Stimulated activated CD8-positive, alpha-beta memory T cell treated with anti-CD3 and anti-CD28 coated beads, Interleukin-2, amount 100 ng/mL, for 48 hours (primary cell): ENCODE data around the gene KCNJ15.

ENCODE experiments used
- DNase-seq, 2 donors: peaks; one replicate each; pipeline ENCODE4 v3.0.0-alpha.2; 2020; ENCODE audit warnings: low read depth in 2 of 2

KCNJ15 gene

DNA sequence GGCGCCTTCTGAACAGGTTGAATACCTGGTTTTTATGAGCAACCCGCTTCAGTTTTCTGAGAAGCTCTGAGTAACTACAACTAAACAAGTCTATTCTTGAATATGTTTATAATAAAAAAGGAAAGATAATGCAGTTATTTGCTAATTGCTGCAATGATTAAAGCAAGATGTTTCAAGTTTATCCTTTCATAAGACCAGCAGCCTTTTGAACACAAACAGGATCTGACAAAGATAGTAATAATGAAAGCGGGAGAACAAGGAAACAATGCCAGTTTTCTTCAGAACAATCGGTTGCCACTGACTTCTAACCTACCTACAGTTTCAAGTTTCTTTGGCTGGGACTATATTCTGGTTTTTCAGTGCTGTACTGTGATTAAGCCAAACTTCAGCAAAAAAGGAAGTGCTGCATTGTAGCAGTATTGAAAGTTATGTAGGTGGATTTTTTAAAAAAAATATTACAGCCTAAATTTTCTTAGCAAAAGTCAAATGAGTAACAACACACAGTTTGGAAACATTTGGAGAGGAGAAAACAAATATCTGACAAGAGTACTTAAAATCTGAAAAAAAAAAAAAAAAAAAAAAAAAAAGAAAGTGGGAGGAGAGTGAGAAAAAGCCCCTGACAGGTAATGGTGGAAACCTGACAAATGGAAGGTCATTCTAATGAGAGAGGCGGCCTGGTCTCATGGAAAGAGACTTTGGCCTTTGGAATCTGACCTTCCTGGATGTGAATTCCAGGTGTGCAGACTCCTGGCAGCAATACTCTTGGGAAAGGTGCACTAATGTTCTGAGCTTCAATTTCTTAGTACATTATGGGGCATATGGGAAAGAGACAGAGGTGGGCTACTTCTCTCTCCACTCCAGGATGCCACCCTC, 11.4 kb downstream of the KCNJ15 start:
- DNase-seq = no peak

DNA sequence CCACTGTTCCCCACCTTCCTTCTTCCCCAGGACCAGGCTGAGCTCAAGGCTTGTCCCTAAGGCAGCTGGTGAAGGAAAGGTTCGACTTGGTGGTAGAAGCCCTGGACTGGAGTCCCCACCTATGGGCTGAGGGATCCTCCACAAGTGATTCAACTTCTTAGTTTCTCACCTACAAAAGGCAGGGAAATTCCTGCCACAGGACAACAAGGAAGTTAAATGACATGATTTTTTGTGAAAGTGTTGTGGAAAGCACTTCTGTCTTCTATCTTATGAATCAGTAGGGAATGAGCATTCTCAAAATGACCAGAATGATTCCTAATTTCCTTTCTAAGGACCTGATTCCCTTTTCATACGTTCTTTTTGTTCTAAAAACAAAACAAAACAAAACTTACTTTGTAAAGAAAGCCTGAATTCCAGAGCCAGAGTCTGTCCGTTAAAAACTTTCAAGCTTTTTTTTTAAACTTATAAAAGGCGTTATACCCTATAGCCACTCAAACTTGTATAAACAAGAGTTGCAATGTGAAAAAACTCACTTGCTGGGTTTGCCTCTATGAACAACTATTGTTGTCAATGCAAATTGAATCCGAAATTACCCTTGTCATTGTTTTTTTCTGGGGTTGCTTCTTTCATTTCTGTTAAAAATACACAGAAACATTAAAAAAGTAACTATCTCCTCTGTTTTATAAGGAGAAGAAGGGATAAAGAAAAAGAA, 12.2 kb downstream of the KCNJ15 start:
- no peak for DNase-seq

DNA sequence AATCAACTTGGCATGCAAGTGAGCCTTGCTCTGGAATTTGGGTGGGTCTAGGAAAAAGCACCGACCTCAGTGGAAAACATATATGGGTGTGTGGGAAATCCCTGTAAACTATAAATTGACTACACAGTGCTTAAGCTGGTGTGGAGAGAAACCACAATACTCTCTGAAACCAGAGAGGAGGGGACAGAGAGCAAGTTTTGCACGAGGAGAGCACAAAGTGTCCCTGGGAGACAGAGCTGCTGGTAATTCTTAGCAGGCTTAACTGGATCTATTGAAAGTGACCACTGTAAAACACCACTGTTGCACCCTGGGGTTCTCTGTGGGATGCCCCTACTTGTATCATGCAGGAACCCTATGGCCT, 12.8 kb downstream of the KCNJ15 start:
- no peak for DNase-seq

DNA sequence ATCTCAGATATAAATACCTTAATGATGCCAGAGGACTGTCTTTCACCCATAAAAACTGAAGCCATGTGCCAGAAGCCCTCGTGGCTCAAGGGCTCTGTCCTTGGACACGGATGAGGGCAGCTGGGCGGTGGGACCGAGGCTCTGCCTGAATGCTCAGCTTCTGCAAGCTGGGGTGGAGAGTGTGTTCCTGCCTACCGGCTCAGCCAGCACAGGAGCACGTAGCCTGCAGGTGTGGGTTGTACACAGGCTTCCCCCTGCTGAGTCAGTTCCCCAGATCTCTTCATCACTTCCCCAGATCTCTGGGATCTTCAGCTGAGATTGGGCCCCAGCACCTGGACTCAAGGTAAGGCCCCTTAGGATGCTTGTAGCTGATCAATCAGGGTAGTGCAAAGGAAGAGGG, 15.4 kb downstream of the KCNJ15 start:
- no peak for DNase-seq

DNA sequence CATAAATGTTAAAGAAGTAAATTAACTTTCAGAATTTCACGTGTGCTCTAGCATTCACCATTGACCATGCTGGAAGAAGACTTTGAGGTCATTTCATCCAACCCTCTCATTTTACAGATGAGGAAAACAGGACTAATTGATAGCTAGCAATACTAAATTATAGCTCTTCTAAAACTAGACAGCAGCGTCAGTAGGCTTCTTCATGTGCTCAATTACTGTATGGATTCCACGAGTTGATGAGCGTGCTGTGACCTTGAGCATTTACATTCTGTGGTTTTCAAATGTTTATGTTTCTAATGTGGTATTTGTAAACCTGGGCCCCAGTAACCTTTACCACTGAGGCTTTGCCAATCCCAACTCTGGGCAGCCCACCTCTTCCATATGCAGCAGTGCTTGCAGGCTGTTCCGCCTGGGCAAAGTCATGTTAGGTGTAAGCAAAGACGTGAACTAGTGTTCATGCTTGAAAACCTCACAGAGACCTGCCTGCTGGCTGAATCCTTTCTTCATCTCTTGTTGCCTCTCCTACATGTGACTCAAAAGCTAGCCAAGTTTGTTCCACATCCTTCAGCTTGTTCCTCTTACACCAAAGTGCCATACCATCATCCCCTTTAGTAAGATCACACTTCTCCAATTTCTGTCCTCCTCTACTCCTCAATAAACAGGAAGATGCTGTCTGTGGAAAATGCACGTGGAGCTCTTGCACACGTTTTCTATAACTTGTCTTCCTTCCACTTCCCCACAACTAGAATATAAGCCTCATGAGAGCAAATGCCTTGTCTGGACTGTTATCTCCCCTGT, 17.2 kb downstream of the KCNJ15 start:
- no peak for DNase-seq

DNA sequence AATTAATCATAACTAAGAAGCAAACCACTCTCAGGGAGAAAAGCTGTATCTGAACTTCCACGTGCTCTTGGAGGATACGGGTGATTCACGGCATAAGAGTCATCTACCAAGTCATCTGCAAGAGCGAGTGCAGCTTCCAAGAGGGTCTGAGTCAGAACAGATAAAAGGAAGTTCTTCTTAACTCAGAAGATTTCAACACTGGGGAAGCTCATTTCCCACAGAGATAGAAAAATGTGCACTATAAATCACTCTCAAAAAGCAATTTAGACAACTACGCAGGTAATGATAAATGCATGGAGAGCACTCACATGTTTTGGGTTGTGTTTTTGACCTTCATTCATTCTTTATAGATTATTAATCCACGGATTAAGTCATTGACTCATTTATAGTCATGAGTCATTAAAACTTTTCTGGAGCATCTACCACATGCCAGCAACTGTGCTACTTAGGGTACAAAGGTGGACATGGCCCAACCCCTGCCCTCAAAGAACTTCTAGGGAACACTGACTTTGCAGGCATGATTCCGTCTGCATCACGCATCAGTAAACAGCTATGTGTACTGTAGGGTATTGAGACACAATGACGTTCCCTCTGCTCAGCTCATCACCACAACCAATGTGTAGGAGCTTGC, 20.8 kb downstream of the KCNJ15 start:
- DNase-seq = no peak

DNA sequence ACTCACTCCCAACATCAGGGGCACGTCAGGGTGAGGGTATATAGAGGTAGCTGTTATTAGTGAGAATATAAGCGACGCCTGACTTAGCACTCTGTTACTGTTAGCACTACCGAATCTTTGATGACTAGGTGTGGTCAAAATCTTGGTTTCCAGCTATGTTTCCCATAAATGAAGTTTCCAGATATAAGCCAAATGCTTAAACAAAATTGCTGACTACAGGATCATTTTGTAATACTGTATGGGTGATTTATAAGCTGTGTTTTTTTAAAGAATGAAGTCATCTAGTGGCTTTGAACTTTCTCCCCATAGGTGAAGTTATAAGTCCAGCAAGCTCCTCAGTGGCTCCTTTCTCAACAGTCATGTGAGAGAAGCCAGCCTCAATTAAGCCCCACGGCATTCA, 23.7 kb downstream of the KCNJ15 start:
- DNase-seq = no peak

DNA sequence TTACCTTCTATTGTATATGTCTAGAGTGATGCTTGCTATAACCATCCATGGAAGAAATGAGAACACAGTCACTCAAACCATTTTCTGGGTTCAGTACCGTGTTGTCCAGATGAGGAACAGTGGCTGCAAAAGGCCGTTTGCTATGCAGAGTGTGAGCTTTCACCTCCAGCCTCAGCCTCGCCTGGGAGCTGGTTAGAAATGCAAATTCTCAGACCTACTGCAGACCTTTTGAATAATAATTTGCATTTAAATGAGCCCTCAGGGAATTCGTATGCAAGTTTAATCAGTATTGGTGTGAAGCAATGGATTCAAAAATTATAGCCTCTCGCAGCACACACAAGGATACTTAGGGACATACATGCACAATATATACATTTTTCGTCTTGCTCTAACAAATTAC, 24.1 kb downstream of the KCNJ15 start:
- DNase-seq = no peak

DNA sequence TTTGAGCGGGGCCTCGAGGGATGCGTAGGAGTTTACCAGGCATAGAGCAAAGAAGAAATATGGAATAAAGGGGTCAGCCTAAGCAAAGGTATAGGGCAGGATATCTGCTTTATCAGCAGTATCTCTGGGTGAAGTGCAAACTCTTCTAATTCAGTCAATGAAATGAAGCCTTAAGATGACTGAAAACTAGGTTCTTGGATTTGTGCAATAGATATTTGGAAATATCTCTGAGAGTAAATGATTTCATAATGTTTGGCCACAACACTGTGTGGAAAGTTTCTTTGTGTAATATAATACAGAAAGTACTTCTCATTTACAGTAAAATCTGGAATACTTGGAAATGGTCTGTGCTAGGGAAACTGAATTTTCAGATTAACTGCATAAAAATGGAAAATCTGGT, 26.1 kb downstream of the KCNJ15 start:
- DNase-seq = no peak

DNA sequence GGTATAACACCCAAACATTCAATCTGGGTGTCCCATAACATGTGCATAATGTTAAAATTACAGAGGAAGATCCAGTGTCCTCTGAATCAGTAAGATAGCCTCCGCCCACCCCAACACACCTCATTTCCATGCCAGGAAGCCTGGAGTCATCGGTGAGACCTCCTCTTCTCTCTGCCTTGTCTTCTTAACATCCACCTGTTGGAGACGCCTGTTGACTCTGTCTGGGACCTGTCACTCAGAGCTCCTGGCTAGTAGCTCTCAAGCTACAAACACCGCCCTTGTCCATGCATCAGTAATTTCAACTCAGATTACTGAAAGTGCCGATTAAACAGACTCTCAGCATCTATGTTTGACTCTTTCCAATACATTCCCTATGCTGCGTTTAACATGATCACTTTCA, 27.4 kb downstream of the KCNJ15 start:
- DNase-seq = no peak

DNA sequence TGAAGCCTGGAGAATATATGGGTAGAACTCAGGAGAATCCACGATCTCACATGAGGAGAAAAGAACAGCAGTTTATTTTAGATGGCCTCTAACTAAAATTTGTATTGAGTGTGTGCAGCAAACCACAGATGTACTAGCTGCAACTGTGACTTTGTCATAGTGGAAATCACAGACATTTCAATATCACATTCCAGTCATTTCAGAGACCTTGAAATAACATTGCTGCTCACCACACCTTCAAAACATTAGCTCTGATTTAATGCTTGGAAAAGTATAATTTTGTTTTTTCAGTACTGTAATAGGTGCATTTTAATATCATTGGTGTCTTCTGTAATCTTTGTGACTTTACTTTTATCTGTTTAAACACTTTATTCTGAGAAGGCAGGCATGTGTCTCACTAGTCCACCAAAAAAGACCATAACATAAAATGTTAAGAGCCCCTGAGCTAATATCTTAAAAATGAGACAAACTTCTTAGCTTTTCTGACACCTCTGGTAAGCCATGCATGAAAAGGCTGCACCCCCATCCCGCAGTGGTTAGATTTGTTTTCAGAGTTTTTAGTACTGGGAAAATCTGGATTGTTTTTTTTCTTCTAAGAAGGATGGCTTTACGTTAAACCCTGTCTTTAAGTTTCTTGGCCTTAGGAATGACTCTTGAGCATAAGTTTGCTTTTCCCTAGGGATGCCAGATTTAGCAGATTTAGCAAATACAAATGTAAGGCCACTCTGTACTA, 30.1 kb downstream of the KCNJ15 start:
- DNase-seq = no peak

DNA sequence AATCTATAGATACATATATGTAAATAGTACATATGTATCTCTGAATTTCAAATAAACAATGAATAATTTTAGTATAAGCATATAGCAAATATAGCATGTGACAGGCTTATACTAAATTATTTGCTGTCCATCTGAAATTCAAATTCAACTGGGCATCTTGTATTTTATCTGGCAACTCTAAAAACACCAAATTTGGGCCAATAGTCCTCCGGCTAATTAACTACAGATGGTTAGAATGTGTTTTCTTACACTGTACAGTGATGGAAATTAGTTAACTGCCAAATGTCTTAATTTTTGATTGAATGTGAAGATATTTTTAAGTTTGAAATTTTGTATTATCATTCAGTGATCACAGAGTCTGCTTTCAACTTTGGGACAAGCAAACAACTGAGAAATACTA, 30.7 kb downstream of the KCNJ15 start:
- DNase-seq = no peak

DNA sequence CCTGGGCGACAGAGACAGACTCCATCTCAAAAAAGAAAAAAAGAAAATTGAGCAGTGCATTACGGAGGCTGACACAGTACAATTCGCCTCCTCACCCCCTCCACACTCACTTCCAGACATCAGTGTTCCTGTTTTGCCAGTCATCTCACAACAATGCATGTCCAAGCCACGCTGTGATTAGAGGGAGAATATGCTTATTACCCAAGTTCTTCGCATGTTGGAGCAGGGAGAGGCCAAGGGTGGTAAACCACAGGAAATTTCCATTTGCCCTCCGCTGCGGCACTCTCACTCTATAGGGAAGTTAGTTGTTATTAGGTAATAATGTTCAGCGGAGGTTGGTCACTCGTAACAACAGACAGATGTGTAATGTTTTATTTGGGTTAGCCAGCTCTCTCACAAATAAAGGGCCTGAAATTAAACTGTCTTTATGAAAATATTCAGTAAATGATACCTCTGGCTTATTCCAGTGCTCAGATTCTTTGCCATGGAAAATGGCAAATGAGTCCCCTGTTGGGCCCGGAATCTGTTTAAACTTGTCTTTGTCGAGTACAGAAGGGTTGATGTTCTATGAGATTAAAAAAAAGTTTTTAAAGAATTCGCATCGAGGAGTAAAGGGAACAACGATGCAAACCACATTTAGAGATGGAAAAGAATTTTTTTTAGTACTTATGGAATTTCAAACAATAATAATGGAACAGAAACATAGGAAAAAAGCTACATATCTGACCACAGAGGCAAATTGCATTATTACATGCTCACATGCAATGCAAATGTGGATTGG, 33.1 kb downstream of the KCNJ15 start:
- no peak for DNase-seq

DNA sequence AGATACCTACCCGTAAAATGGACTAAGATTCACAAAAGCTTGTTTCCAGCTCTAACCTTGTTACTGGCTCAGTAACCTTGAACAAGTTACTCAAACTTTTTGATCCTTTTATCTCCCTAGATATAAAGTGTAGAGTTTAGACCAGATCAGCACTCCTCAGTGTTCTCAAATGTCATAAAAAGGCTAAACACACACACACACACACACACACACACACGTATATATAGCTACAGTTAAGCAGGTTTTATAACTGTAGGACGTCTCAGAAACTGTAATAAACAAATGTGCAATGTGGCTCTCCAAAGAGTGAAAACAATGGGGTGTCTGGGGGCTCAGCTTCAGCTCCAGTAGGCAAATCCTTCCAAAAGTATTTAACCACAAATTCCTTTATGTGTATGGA, 34.0 kb downstream of the KCNJ15 start:
- no peak for DNase-seq

DNA sequence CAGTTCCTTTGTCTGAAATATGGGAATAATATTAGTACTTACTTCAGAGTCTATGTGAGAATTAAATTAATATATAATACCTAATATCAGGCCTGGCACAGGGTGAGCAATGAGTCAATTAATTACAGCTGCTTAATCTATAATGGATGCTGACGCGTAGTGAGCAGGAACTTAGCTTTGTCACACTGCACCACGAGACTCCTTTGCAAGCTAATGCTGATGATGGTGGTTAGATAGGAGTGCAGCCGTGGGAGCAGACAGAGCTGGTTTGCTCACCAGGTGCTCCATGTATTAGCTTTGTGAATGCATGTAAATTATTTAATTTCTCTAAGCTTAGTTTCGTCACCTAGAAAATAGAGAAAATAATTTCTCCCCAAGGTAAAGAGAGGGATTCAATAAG, 35.1 kb downstream of the KCNJ15 start:
- no peak for DNase-seq

DNA sequence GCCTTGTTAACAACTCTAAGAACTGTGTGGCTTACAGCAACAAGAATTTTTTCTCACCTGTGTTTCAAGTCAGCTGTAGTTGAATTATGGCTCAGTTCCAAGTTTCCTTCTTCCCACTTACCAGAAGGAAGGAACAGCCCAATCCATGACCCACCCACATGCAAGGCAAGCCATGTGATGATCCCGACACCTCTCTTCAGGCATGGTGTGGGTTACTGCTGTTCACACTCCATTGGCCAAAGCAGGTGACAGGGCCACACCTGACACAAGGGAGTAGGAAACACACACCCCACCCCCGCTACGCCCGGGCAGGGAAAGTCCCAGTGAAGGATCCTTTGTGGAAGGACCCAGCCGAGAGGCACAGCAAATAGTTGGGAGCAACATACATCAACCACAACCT, 36.3 kb downstream of the KCNJ15 start:
- DNase-seq = no peak

DNA sequence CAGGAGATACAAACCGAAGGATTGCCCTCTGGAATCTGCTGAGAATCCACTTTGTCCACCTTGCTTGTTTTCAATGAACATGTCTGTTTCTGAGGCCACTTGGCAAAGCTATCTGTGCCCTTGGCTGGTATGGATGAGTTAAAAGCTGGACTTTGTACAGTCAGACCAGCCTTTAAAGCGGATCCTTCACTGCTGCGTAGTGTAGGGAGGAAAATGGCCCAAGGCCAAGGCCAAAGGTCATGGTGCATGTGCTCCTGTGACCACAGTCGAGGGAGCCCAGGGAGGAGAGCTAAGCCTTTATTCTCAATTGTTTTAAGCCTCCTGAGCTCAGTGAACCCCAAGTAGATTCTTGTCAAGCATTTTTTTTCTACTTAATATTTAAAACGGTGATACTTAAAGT, 37.0 kb downstream of the KCNJ15 start:
- no peak for DNase-seq

DNA sequence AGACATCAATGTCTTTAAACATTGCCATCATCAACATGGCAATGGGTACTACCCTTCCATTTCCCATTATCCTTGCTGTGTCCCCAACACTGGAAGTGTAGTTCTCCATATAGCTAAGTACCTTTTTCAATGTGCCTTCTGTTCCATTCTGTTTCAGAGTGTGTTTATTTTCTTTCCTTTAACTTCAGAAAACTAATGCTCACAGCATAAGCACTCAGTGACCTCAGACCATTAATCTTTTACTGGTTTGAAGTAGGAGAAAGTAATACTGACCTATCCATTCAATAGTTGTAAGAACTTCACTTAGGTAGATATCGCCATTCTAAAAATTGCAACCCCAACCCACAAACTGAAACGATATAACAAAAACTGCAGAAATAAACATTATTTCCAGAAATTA, 37.8 kb downstream of the KCNJ15 start:
- no peak for DNase-seq

DNA sequence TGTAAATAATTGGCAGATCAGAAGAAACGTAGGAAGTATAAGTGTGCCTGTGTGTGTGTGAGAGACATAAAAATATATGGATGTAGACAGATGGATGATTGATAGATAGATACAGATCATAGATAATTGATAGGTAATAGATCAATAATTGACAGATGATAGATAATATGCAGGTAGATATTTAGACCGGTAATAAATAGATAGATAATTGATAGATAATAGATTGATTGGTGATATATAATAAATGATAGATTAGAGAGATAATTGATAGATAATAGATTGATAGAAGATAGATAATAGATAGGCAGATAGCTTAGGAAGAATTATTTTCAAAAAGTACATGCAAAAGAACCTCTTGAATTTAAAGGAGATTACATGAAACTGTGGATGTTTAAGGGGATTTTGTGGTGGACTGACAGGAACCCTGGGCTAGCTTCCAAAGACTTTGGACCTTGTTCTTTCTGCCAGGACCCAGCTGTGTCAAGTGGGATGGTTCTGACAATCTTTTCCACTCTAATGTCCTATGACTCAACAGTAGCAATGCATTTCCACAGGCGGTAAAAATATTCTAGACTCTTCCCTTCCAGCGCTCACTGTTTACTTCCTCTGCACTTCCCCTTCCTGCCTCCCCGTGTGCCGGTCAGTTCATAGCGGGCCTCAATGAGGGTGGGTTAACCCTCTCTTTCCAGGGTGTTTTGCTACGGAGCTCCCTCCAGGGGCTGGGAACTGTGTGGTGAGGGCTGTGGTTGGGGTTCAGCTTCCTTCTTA, 39.4 kb downstream of the KCNJ15 start:
- DNase-seq = no peak

DNA sequence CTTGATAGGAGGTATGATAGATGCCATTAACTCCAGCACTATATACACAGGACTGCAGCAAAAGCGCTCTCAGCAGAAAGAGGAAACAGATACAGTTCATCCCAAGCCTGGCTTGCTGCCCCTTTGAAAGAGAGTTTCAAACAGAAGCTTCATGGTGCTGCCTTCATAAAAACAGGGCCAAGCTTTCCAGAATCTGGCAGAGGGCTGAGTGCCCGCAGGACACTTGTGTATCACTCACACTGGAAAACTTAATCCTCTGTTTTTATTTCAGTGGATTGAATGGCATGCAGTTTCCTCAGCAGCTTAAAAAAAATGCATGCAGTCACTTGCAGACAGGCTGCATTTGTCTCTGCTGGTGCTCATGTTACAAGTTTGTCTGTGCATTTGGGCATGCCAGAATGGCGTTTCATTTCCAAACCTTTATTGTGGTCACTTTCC, 40.4 kb downstream of the KCNJ15 start:
- DNase-seq = no peak
